Neural progenitor cell (in vitro differentiated cells): ENCODE results near the gene PODN. TPM values are rescaled to one million over a fixed set of nuclear protein-coding genes. Genes with fewer than 3 reads are reported as not detected.

Experiments used
- DNase-seq: peaks from one replicate; pipeline ENCODE4 v3.0.0-alpha.2; 2016; ENCODE audit warnings: low spot score
- H2AFZ ChIP-seq: fragments of 200-600 bp; sonication (generic); replicated peaks from 2 replicates; pipeline ENCODE4 v1.6.1; 2016; ENCODE audit warnings: antibody characterized with exemption
- H3F3A ChIP-seq: fragments of 200-600 bp; sonication (generic); 2 replicates; pipeline ENCODE4 v1.6.1; 2016; ENCODE audit warnings: antibody characterized with exemption, low read depth
- H3K27ac ChIP-seq: fragments of 200-600 bp; sonication (generic); 2 replicates; pipeline ENCODE4 v1.5.1; 2016; ENCODE audit warnings: mild to moderate bottlenecking
- H3K27me3 ChIP-seq: fragments of 200-600 bp; sonication (generic); 2 replicates; pipeline ENCODE4 v1.6.1; 2016; ENCODE audit warnings: mild to moderate bottlenecking, moderate library complexity
- H3K36me3 ChIP-seq: fragments of 200-600 bp; sonication (generic); 2 replicates; pipeline ENCODE4 v1.5.1; 2016
- H3K4me1 ChIP-seq: fragments of 200-600 bp; sonication (generic); 2 replicates; pipeline ENCODE4 v1.6.1; 2016; ENCODE audit warnings: mixed run types
- H3K4me2 ChIP-seq: fragments of 200-600 bp; sonication (generic); 2 replicates; pipeline ENCODE4 v1.6.1; 2016
- H3K4me3 ChIP-seq: fragments of 200-600 bp; sonication (generic); 2 replicates; pipeline ENCODE4 v1.5.1; 2016
- H3K79me2 ChIP-seq: fragments of 200-600 bp; sonication (generic); 2 replicates; pipeline ENCODE4 v1.6.1; 2016; ENCODE audit warnings: low read depth
- H3K9ac ChIP-seq: fragments of 200-600 bp; sonication (generic); 2 replicates; pipeline ENCODE4 v1.6.1; 2016
- H3K9me3 ChIP-seq: fragments of 200-600 bp; sonication (generic); 2 replicates; pipeline ENCODE4 v1.5.1; 2016; ENCODE audit warnings: low read depth
- H4K20me1 ChIP-seq: fragments of 200-600 bp; sonication (generic); 2 replicates; pipeline ENCODE4 v1.6.1; 2016; ENCODE audit warnings: low read depth
- H3K27ac Mint-ChIP-seq: 3 replicates; pipeline ENCODE4 v1.8.0; 2021; ENCODE audit warnings: mixed read lengths
- H3K27me3 Mint-ChIP-seq: 2 replicates; pipeline ENCODE4 v1.8.0; 2022; ENCODE audit warnings: low read depth, mild to moderate bottlenecking, inconsistent platforms, moderate library complexity, mixed read lengths; ENCODE audit not compliant: insufficient read depth
- H3K36me3 Mint-ChIP-seq: 3 replicates; pipeline ENCODE4 v1.8.0; 2021; ENCODE audit warnings: mixed read lengths
- H3K4me1 Mint-ChIP-seq: 3 replicates; pipeline ENCODE4 v1.8.0; 2021; ENCODE audit warnings: mixed read lengths
- H3K4me3 Mint-ChIP-seq: 3 replicates; pipeline ENCODE4 v1.8.0; 2021; ENCODE audit warnings: mild to moderate bottlenecking, moderate library complexity, mixed read lengths
- H3K9me3 Mint-ChIP-seq: 3 replicates; pipeline ENCODE4 v1.8.0; 2020; ENCODE audit warnings: mixed read lengths
- EZH2 ChIP-seq: fragments of 200-600 bp; sonication (generic); IDR thresholded peaks from 2 replicates; pipeline ENCODE4 v1.6.1; 2017; ENCODE audit warnings: antibody characterized with exemption, mild to moderate bottlenecking, moderate library complexity
- EZH2phosphoT487 ChIP-seq: fragments of 200-600 bp; sonication (generic); IDR thresholded peaks from 2 replicates; pipeline ENCODE4 v1.6.1; 2017; ENCODE audit warnings: antibody characterized with exemption
- total RNA-seq: library from RNA; depleted of rRNA; stranded (reverse); fragments of >200 nt; gene quantifications from 2 replicates; pipeline ENCODE4 v1.2.3, GENCODE V29; 2015; ENCODE audit warnings: low replicate concordance
- TF ChIP-seq, protein P1 (sequence below): fragments of 200-600 bp; sonication (generic); IDR thresholded peaks from 2 replicates; pipeline ENCODE4 v1.5.1; 2017; ENCODE audit warnings: antibody characterized with exemption, mild to moderate bottlenecking

PODN gene
- total RNA-seq, 1 donor from 2014 or later = not detected

DNA sequence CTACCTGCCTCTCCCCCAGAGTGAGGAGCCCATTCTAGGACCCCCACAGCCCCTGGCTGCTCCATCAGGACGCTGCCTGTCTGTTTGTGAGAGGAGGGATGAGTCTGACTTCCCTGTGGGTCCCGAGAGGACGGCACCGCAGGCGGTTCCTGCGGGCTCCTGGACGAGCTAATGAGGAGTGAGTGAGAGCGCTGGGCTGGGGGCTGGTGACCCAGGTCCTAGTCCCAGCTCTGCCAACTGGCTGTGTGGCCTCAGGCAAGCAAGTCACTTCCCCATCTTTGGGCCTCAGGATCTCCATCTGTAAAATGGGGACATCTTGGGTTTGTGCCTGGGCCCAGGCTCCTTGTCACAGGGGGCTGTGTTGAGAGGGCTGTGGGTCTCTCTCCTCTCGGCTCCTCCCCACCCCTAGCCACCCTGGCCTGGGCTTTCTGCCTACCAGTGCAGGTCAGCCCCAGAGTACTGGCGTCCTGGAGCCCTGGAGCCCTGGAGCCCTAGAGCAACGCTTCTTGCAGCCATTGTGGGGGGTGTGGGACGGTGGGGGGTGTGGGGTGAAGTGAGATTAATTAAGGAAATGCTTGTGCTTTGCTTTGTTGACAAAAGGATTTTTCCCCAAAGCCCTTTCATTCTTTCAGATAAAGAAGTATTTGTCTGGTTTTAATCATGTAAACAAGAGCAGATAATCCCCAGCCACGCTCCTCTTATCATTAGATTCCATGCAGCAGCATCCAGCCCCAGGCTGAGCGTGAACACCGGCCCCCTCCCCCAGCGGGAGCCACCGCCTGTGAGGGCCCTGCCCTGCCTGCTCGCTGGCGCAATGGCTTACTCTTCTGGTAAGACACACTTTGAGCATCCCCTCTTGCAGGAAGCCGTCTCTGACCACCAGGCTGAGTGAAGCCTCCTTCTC is 53.6 kb downstream of the PODN start:
- Histone ChIP-seq H3K4me1 (peaks cover 35% of the 10 kb centered on the region), H3K36me3 (no peaks in the 10 kb centered on the region), H2AFZ (no peak overlapping the region), H3K9me3 (no peaks in the 10 kb centered on the region), H3F3A (peaks cover 35% of the 10 kb centered on the region), H3K27ac (no peak overlapping the region), H3K79me2 (no peaks in the 10 kb centered on the region), H4K20me1 (peaks cover 18% of the 10 kb centered on the region), H3K4me3 (no peak overlapping the region), H3K27me3 (peaks cover 67% of the 10 kb centered on the region), H3K4me2 (peak overlapping the region; percentile 66), H3K9ac (no peak overlapping the region)
- peaks cover 15% of the 10 kb centered on the region for H3K27me3 Mint-ChIP-seq
- TF ChIP-seq EZH2 (no peak), EZH2phosphoT487 (peak; percentile 95)
- TF ChIP-seq, protein P1, sequence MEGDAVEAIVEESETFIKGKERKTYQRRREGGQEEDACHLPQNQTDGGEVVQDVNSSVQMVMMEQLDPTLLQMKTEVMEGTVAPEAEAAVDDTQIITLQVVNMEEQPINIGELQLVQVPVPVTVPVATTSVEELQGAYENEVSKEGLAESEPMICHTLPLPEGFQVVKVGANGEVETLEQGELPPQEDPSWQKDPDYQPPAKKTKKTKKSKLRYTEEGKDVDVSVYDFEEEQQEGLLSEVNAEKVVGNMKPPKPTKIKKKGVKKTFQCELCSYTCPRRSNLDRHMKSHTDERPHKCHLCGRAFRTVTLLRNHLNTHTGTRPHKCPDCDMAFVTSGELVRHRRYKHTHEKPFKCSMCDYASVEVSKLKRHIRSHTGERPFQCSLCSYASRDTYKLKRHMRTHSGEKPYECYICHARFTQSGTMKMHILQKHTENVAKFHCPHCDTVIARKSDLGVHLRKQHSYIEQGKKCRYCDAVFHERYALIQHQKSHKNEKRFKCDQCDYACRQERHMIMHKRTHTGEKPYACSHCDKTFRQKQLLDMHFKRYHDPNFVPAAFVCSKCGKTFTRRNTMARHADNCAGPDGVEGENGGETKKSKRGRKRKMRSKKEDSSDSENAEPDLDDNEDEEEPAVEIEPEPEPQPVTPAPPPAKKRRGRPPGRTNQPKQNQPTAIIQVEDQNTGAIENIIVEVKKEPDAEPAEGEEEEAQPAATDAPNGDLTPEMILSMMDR = no peak
- DNase-seq = peak; percentile 95
- H3K4me1 Mint-ChIP-seq = peaks cover 39% of the 10 kb centered on the region
- H3K9me3 Mint-ChIP-seq = peaks cover 5% of the 10 kb centered on the region
- H3K27ac Mint-ChIP-seq = no peak overlapping the region
- no peaks in the 10 kb centered on the region for H3K36me3 Mint-ChIP-seq
- H3K4me3 Mint-ChIP-seq = no peak overlapping the region

DNA sequence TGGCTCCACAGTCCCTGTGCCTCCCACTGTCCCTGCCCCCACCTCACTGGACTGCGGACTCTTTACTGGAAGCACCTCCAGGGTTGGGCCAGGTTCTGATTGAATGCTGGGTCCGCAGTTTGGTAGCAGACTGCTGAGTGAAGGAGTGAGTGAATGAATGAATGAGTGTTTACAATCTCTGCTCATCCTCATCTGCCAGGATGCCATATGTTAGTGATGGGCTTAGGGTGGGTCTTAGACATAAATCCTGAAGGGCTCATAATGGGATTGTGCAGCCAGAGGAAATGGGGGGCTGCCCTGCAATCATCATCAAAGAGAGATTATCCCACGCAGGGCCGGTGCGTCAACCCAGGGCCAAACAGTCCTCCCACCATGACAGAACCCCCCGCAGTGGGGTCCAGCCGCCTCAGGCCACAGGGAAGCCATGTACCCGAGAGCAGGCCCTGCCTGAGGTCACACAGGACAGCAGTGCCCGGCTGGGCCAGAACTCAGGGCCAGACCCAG is 54.3 kb downstream of the PODN start:
- Histone ChIP-seq H3K4me1 (peaks cover 39% of the 10 kb centered on the region), H3K4me2 (peak overlapping the region; percentile 66), H3K36me3 (no peaks in the 10 kb centered on the region), H3K4me3 (no peak overlapping the region), H3K79me2 (no peaks in the 10 kb centered on the region), H3K27me3 (peaks cover 64% of the 10 kb centered on the region), H3K9me3 (no peaks in the 10 kb centered on the region), H4K20me1 (peaks cover 24% of the 10 kb centered on the region), H3K9ac (no peak overlapping the region), H3K27ac (no peak overlapping the region), H3F3A (peaks cover 42% of the 10 kb centered on the region), H2AFZ (no peak overlapping the region)
- DNase-seq = no peak
- Mint-ChIP-seq H3K4me1 (peaks cover 39% of the 10 kb centered on the region), H3K27me3 (peaks cover 13% of the 10 kb centered on the region), H3K4me3 (no peak overlapping the region), H3K9me3 (peaks cover 2% of the 10 kb centered on the region), H3K36me3 (no peaks in the 10 kb centered on the region), H3K27ac (no peak overlapping the region)
- TF ChIP-seq EZH2 (no peak), EZH2phosphoT487 (no peak)
- TF ChIP-seq, protein P1 = no peak

DNA sequence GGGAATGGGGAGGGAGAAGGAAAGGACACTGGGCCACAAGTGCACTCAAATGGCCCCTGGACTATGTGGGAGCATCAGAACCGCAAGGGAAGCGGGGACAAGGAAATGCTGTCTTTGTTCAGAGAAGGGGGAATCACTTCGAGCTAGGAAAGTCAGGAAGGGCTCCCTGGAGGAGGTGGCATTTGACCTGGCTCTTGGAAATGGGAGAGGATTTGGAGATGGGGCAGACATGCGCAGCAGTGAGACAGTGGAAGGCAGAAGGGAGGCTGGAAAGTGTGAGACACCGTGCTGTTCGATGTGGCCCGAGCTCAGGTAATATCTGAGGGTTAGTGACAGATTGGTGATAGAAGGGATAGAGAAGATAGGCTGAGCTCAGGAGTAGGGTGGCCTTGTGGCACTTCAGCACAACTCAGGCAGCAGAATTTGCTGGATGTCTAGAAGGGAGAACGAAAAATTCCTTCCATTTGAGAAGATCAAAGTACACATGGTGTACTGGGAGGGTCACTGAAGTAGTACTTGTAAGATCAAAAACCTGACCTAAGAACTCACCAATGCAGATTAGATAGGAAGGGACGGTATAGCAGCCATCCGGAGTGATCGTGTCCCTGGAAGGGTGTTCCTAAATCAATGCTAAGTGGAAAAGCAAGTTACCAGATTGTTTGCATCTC is 55.1 kb downstream of the PODN start:
- Mint-ChIP-seq H3K4me1 (peaks cover 43% of the 10 kb centered on the region), H3K9me3 (peaks cover 2% of the 10 kb centered on the region), H3K36me3 (no peaks in the 10 kb centered on the region), H3K27ac (peak overlapping the region; percentile 0), H3K4me3 (no peak overlapping the region), H3K27me3 (peaks cover 12% of the 10 kb centered on the region)
- H3K9ac ChIP-seq = no peak overlapping the region
- peaks cover 63% of the 10 kb centered on the region for H3K27me3 ChIP-seq
- H3K4me1 ChIP-seq = peaks cover 42% of the 10 kb centered on the region
- H3K4me2 ChIP-seq = no peak overlapping the region
- H3K36me3 ChIP-seq = no peaks in the 10 kb centered on the region
- no peak for DNase-seq
- TF ChIP-seq EZH2 (no peak), EZH2phosphoT487 (no peak)
- TF ChIP-seq, protein P1 = no peak
- no peak overlapping the region for H2AFZ ChIP-seq
- H4K20me1 ChIP-seq = peaks cover 25% of the 10 kb centered on the region
- H3F3A ChIP-seq = peaks cover 44% of the 10 kb centered on the region
- no peaks in the 10 kb centered on the region for H3K9me3 ChIP-seq
- H3K4me3 ChIP-seq = no peak overlapping the region
- no peak overlapping the region for H3K27ac ChIP-seq
- H3K79me2 ChIP-seq = no peaks in the 10 kb centered on the region
